Stimulated activated CD8-positive, alpha-beta memory T cell treated with anti-CD3 and anti-CD28 coated beads, Interleukin-15, amount 100 ng/mL, for 1 hour (primary cell): ENCODE measurements around the gene BST2.
A peak's percentile ranks its signal among the peaks of the same experiment; 100 is the strongest.
"Not testable (repeated sequence)": the region's sequence is repeated elsewhere in the genome, so short reads cannot be mapped to it uniquely, and the experiment has no call there.

Source experiments
- DNase-seq: peaks from one replicate; pipeline ENCODE4 v3.0.0-alpha.2; 2020; ENCODE audit warnings: low read depth

The BST2 gene

DNA sequence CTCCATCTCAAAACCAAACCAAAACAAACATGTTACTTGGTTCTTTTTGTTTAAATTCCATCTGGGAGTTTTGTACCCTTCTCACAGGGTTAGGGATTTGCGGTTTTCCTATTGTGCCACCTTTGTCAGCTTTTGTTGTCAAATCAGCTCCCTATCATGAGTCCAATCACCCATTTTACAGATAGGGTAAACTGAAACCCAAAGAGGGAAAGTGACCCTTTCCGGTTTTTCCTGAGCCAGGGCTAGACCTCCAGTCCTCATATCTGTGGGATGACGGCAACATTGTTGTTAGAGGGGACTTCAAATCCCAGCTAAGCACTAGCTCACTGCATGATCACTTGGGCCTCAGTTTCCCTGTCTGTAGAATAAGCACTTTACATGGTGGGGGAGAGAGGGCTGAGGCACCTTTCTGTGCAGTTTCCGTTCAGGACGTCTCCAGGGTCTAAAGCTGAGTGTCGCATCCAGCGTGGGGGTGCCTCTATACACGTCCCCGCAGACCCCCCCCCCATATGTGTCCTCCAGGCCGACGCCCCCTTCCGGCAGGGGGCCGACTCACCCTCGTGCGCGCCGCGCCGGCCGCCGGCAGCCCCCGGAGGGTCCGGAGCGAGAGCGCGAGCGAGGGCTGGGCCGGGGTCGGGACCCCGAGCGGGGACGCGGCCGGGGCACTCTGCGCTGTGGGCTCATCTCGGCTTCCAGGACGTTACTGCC, 15.3 kb downstream of the BST2 start:
- no peak for DNase-seq

- DNase-seq: no peak
These were observed 16.1 kb downstream of the BST2 start for GRCh38 chr19:17389288-17389687.

- peak; percentile 24 for DNase-seq
These were observed 19.4 kb downstream of the BST2 start for GRCh38 chr19:17385878-17386611.

GRCh38 chr19:17380426-17381138, 24.8 kb downstream of the BST2 start:
- no peak for DNase-seq

- DNase-seq: no peak
These were observed 26.2 kb downstream of the BST2 start for GRCh38 chr19:17379221-17379631.

- DNase-seq: no peak
These were observed 27.2 kb downstream of the BST2 start for GRCh38 chr19:17378271-17378670.

DNA sequence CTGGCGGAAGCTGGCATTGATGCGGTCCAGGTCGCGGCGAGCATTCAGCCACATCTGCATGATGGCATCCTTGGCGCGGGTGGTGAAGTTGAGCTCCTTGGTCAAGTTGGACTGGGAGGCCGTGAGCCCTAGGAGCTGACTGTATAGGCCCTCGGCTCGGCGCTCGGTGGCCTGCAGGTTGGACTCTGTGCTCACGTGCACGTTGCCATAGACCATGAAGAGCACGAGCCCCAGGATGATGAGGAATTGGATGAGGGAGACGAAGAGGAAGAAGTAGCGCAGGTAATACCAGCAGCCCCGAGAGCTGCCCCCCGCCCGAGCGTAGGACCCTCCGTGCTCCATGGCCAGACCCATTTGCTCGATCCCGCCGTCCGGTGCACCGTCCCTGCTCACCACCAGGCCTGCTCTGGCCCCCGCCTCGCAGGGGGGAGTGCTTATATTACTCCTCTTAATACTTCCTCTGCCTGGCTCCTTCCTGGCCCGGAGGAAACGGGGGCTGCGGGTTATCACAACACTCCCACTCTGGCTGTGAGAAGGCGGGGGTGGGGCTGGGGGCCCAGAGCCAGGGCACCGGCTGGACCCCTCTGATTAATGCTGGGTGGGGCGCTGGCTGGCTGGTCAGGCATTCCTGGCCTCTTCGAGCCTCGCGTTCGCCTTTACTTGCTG, 28.4 kb downstream of the BST2 start, which contains the start of gene PLVAP:
Gene PLVAP (minus strand): TSS at position 408 of the 666 bp plus-strand sequence. CDS start 54 bp downstream, at position 354.
- no peak for DNase-seq

DNA sequence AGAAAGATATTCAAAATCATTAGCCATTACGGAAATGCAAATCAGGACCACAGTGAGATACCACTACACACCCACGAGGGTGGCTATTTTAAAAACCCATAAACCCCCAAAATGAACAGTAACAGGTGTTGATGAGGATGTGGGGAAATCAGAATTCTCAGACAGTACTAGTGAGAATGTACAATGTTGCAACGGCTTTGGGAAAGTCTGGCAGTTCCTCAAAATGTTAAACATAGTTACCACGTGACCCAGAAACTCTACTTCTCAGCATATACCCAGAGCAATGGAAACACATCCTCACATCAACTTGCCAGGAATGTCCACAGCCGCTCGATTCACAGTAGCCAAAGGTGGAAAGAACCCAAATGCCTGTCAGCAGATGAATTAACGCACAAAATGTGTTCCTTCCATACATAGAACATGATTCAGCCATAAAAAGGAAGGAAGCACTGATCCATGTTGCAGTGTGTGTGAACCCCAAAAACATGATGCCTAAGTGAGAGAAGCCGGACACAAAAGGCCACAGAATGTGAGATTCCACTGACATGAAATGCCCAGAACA, 35.3 kb downstream of the BST2 start:
- no peak for DNase-seq

- DNase-seq: no peak
These were observed 40.1 kb downstream of the BST2 start for GRCh38 chr19:17365361-17365760.

- DNase-seq: not testable (repeated sequence)
These were observed 41.4 kb downstream of the BST2 start for GRCh38 chr19:17363852-17364605.

- DNase-seq: no peak
These were observed 45.3 kb downstream of the BST2 start for GRCh38 chr19:17359905-17360800.

GRCh38 chr19:17358395-17358794, 47.0 kb downstream of the BST2 start:
- DNase-seq: no peak

- DNase-seq: no peak
These were observed 47.7 kb downstream of the BST2 start for GRCh38 chr19:17357724-17358123.

DNA sequence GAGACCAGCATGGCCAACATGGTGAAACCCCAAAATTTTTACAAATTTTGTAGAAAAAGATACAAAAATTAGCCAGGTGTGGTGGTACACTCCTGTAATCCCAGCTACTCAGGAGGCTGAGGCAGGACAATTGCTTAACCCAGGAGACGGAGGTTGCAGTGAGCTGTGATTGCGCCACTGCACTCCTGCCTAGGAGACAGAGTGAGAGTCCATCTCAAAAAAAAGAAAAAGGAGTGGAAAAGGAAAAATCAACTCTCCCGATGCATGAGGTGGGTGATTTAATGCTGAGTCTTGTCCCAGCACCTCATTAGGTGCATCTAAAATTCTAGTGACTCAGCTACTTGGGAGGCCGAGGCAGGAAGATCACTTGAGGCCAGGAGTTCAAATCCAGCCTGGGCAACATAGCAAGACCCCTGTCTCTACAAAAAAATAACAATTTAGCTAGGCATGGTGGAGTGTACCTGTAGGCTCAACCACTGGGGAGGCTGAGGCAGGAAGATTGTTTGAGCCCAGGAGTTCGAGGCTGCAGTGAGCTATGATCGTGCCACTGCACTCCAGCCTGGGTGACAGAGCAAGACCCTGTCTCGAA, 48.3 kb downstream of the BST2 start:
- no peak for DNase-seq

- no peak for DNase-seq
These were observed 52.0 kb downstream of the BST2 start for GRCh38 chr19:17353386-17353785.
